NCI-H187 treated with DMSO at 0.1 percent for 48 hours (cell line): Measurements from ENCODE around the gene ITGB2.

Experiments
- DNase-seq: peaks from one replicate; lab custom pipeline; 2025; lab: John Stamatoyannopoulos, UW

ITGB2 gene

GRCh38 chr21:44910229-44911067 is 10.3 kb downstream of the ITGB2 start:
- no peak for DNase-seq

GRCh38 chr21:44909719-44910118 is 11.0 kb downstream of the ITGB2 start:
- no peak for DNase-seq

- DNase-seq: no peak
Measured at GRCh38 chr21:44908908-44909307, 11.8 kb downstream of the ITGB2 start.

- no peak for DNase-seq
Measured at GRCh38 chr21:44907966-44908895, 12.5 kb downstream of the ITGB2 start.

- DNase-seq: no peak
Measured at GRCh38 chr21:44907225-44907965, 13.3 kb downstream of the ITGB2 start.

GRCh38 chr21:44905728-44906090 is 15.0 kb downstream of the ITGB2 start:
- DNase-seq: no peak

- no peak for DNase-seq
Measured at GRCh38 chr21:44905016-44905727, 15.5 kb downstream of the ITGB2 start.

GRCh38 chr21:44904141-44904923 is 16.4 kb downstream of the ITGB2 start:
- DNase-seq: no peak

- DNase-seq: no peak
Measured at GRCh38 chr21:44903689-44904088, 17.0 kb downstream of the ITGB2 start.

GRCh38 chr21:44903050-44903685 is 17.5 kb downstream of the ITGB2 start:
- DNase-seq: no peak

- no peak for DNase-seq
Measured at GRCh38 chr21:44902268-44903049, 18.2 kb downstream of the ITGB2 start.

GRCh38 chr21:44901391-44902074 is 19.2 kb downstream of the ITGB2 start:
- no peak for DNase-seq

- DNase-seq: no peak
Measured at GRCh38 chr21:44900559-44901251, 20.0 kb downstream of the ITGB2 start.

GRCh38 chr21:44899768-44900558 is 20.7 kb downstream of the ITGB2 start:
- no peak for DNase-seq

GRCh38 chr21:44898851-44899767 is 21.6 kb downstream of the ITGB2 start:
- no peak for DNase-seq

GRCh38 chr21:44898011-44898488 is 22.6 kb downstream of the ITGB2 start:
- no peak for DNase-seq
